Measurements from ENCODE around the gene CWC27.

DNA sequence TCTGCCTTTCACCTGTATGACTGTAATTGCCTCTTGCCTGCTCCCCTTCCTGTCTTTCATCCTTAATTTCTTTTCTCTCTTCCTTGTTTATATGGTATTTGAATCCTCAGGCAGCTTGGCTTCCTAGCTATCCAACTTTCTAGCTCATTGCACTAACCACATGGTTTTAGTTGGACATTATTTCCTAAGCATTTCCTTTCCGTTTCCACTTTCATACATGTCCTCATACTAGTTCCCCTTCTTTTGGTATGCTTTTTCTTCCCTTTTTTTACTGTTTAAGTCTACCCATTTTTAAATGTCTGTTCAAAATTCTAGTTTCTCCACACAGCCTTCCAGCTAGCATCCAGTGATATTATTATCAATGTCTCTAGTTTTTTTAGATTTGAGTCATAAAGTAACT is 6.6 kb downstream of the CWC27 start:
- TF ChIP-seq, protein P1, sequence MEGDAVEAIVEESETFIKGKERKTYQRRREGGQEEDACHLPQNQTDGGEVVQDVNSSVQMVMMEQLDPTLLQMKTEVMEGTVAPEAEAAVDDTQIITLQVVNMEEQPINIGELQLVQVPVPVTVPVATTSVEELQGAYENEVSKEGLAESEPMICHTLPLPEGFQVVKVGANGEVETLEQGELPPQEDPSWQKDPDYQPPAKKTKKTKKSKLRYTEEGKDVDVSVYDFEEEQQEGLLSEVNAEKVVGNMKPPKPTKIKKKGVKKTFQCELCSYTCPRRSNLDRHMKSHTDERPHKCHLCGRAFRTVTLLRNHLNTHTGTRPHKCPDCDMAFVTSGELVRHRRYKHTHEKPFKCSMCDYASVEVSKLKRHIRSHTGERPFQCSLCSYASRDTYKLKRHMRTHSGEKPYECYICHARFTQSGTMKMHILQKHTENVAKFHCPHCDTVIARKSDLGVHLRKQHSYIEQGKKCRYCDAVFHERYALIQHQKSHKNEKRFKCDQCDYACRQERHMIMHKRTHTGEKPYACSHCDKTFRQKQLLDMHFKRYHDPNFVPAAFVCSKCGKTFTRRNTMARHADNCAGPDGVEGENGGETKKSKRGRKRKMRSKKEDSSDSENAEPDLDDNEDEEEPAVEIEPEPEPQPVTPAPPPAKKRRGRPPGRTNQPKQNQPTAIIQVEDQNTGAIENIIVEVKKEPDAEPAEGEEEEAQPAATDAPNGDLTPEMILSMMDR (IDR thresholded peaks at IDR 0.05 in 2 of 3, conservative IDR thresholded peaks at IDR 0.05 in 1 of 3; ENCODE audit: insufficient read depth in 2 of 3, low read depth in 1 of 3, low read length in 3 of 3): no peak
- TF ChIP-seq TAF1 (IDR thresholded peaks at IDR 0.05; ENCODE audit: control insufficient read depth, extremely low read depth, insufficient read depth, low read length, severe bottlenecking) (no peak), MYC (IDR thresholded peaks at IDR 0.05; ENCODE audit: low read depth, low read length) (no peak), MYC (CRISPR knock-in tag; IDR thresholded peaks at IDR 0.05; ENCODE audit: borderline replicate concordance, low read depth) (no peak), HDGF (IDR thresholded peaks at IDR 0.05) (no peak), POLR2A (conservative IDR thresholded peaks at IDR 0.05) (no peak), KAT7 (CRISPR knock-in tag; IDR thresholded peaks at IDR 0.05; ENCODE audit: borderline replicate concordance) (no peak)
- TF ChIP-seq, protein P2, sequence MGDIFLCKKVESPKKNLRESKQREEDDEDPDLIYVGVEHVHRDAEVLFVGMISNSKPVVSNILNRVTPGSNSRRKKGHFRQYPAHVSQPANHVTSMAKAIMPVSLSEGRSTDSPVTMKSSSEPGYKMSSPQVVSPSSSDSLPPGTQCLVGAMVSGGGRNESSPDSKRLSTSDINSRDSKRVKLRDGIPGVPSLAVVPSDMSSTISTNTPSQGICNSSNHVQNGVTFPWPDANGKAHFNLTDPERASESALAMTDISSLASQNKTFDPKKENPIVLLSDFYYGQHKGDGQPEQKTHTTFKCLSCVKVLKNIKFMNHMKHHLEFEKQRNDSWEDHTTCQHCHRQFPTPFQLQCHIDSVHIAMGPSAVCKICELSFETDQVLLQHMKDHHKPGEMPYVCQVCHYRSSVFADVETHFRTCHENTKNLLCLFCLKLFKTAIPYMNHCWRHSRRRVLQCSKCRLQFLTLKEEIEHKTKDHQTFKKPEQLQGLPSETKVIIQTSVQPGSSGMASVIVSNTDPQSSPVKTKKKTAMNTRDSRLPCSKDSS (IDR thresholded peaks at IDR 0.05; ENCODE audit: low read depth, partially characterized antibody): no peak
- TF ChIP-seq, protein P3, sequence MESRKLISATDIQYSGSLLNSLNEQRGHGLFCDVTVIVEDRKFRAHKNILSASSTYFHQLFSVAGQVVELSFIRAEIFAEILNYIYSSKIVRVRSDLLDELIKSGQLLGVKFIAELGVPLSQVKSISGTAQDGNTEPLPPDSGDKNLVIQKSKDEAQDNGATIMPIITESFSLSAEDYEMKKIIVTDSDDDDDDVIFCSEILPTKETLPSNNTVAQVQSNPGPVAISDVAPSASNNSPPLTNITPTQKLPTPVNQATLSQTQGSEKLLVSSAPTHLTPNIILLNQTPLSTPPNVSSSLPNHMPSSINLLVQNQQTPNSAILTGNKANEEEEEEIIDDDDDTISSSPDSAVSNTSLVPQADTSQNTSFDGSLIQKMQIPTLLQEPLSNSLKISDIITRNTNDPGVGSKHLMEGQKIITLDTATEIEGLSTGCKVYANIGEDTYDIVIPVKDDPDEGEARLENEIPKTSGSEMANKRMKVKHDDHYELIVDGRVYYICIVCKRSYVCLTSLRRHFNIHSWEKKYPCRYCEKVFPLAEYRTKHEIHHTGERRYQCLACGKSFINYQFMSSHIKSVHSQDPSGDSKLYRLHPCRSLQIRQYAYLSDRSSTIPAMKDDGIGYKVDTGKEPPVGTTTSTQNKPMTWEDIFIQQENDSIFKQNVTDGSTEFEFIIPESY (CRISPR knock-in tag; IDR thresholded peaks at IDR 0.05): no peak

Data from K562 (cell line).